Measurements from ENCODE around the gene MITF. TPM values are rescaled to one million over a fixed set of nuclear protein-coding genes. Genes with fewer than 3 reads are reported as not detected.

The MITF gene
- total RNA-seq, 2 donors from 2014 or later = 9.3 to 12.2 TPM

- intact Hi-C loops (cut with DNase I) = no loop called here
- DNase-seq (no peak), ATAC-seq (no peak)
- Histone ChIP-seq H3K4me3 (no peak overlapping the region), H3K36me3 (replicated peaks in 1 of 2; ENCODE audit: insufficient read depth in 1 of 2, low read depth in 2 of 2) (no peaks in the 10 kb centered on the region), H3K4me1 (peaks cover 14% of the 10 kb centered on the region), H3K9me3 (no peaks in the 10 kb centered on the region), H3K27me3 (no peaks in the 10 kb centered on the region), H3K27ac (no peak overlapping the region)
- no peak for TF ChIP-seq CTCF (IDR thresholded peaks at IDR 0.05)
- no peak for TF ChIP-seq POLR2A (IDR thresholded peaks at IDR 0.05)
- 94 to 97% methylated on average over 3 of the region's 3 CpGs for WGBS, 2 donors
Observed at GRCh38 chr3:69785769-69786320, 46.6 kb downstream of the MITF start.

GRCh38 chr3:69786854-69787253, 47.6 kb downstream of the MITF start:
- Histone ChIP-seq H3K36me3 (replicated peaks in 1 of 2; ENCODE audit: insufficient read depth in 1 of 2, low read depth in 2 of 2) (no peaks in the 10 kb centered on the region), H3K9me3 (no peaks in the 10 kb centered on the region), H3K4me3 (no peak overlapping the region), H3K27me3 (no peaks in the 10 kb centered on the region), H3K27ac (peak overlapping the region in 1 of 4 donors; percentile 1), H3K4me1 (peaks cover 14% of the 10 kb centered on the region)
- no peak for DNase-seq
- TF ChIP-seq POLR2A (IDR thresholded peaks at IDR 0.05) (no peak), CTCF (IDR thresholded peaks at IDR 0.05) (no peak)
- intact Hi-C loops (cut with DNase I) = no loop called here
- ATAC-seq = no peak
- 29 to 58% methylated on average over 4 of the region's 4 CpGs for WGBS, 2 donors

- no peak for TF ChIP-seq CTCF (IDR thresholded peaks at IDR 0.05)
- TF ChIP-seq POLR2A (IDR thresholded peaks at IDR 0.05) = no peak
- no peak overlapping the region for H3K4me3 ChIP-seq
- WGBS, 2 donors = 53 to 59% methylated on average over 3 of the region's 3 CpGs
- no peaks in the 10 kb centered on the region for H3K36me3 ChIP-seq (replicated peaks in 1 of 2; ENCODE audit: insufficient read depth in 1 of 2, low read depth in 2 of 2)
- peak; percentile 70 for ATAC-seq
- no peak for DNase-seq
- peak overlapping the region in 1 of 4 donors; percentile 1 for H3K27ac ChIP-seq
- no peaks in the 10 kb centered on the region for H3K9me3 ChIP-seq
- H3K27me3 ChIP-seq = no peaks in the 10 kb centered on the region
- intact Hi-C loops (cut with DNase I) = no loop called here
- peaks cover 14% of the 10 kb centered on the region for H3K4me1 ChIP-seq
Observed at GRCh38 chr3:69787436-69788168, 48.3 kb downstream of the MITF start.

- no peaks in the 10 kb centered on the region for H3K9me3 ChIP-seq
- H3K27ac ChIP-seq = peak overlapping the region in 1 of 4 donors; percentile 23
- peaks cover 5% of the 10 kb centered on the region for H3K4me1 ChIP-seq
- DNase-seq = peak; percentile 17 to 56 (median 29)
- ATAC-seq = peak; percentile 56
- no peak for TF ChIP-seq CTCF (IDR thresholded peaks at IDR 0.05)
- TF ChIP-seq POLR2A (IDR thresholded peaks at IDR 0.05) = no peak
- H3K36me3 ChIP-seq (replicated peaks in 1 of 2; ENCODE audit: insufficient read depth in 1 of 2, low read depth in 2 of 2) = no peaks in the 10 kb centered on the region
- no peak overlapping the region for H3K4me3 ChIP-seq
- 75% methylated on average over 6 of the region's 6 CpGs for WGBS, 2 donors
- no peaks in the 10 kb centered on the region for H3K27me3 ChIP-seq
- intact Hi-C loops (cut with DNase I) = loop anchor here (10.0 kb wide), 1 partner anchor 96 kb away; no protein-coding TSS in a partner anchor
Observed at GRCh38 chr3:69791106-69791505, 51.8 kb downstream of the MITF start.
